ENCODE results near the gene PIP4K2A.

The PIP4K2A gene

GRCh38 chr10:22630234-22631174 is 83.9 kb downstream of the PIP4K2A start:
- Histone ChIP-seq H3K4me1 (peaks cover 13% of the 10 kb centered on the region), H3K4me3 (no peak overlapping the region), H3K36me3 (replicated peaks) (no peaks in the 10 kb centered on the region), H3K27me3 (ENCODE audit: low read depth) (no peaks in the 10 kb centered on the region), H3K9me3 (no peaks in the 10 kb centered on the region)
- DNase-seq (ENCODE audit: low spot score in 2 of 2) = no peak
- in situ Hi-C loops (cut with MboI; ENCODE audit: low sequenced_read_pairs) = no loop called here

- DNase-seq (ENCODE audit: low spot score in 2 of 2) = no peak
- in situ Hi-C loops (cut with MboI; ENCODE audit: low sequenced_read_pairs) = no loop called here
- Histone ChIP-seq H3K9me3 (no peaks in the 10 kb centered on the region), H3K27me3 (ENCODE audit: low read depth) (no peaks in the 10 kb centered on the region), H3K4me3 (no peak overlapping the region), H3K4me1 (peaks cover 15% of the 10 kb centered on the region), H3K36me3 (replicated peaks) (no peaks in the 10 kb centered on the region)
These were observed 84.5 kb downstream of the PIP4K2A start for GRCh38 chr10:22629852-22630233.

DNA sequence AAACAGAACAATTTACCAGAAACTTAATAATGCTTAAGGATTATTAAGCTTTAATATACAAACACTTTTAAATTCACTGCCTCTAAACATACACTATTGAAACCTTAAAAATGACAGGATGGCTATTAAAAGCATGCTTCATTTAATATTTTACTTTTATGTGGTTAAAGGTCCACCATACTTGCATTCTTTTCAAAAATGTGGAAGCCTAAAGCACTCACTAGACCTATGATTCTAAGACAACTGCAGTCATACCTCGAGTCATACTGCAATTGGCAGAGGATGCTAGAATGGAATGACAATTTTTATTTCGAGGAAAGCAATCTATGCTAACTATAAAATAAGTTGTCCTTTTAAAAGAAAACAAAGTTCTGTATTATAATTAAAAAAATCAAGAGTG is 85.3 kb downstream of the PIP4K2A start:
- no peak for DNase-seq (ENCODE audit: low spot score in 2 of 2)
- Histone ChIP-seq H3K4me3 (no peak overlapping the region), H3K27me3 (ENCODE audit: low read depth) (no peaks in the 10 kb centered on the region), H3K9me3 (no peaks in the 10 kb centered on the region), H3K4me1 (peaks cover 22% of the 10 kb centered on the region), H3K36me3 (replicated peaks) (no peaks in the 10 kb centered on the region)
- in situ Hi-C loops (cut with MboI; ENCODE audit: low sequenced_read_pairs) = no loop called here

DNA sequence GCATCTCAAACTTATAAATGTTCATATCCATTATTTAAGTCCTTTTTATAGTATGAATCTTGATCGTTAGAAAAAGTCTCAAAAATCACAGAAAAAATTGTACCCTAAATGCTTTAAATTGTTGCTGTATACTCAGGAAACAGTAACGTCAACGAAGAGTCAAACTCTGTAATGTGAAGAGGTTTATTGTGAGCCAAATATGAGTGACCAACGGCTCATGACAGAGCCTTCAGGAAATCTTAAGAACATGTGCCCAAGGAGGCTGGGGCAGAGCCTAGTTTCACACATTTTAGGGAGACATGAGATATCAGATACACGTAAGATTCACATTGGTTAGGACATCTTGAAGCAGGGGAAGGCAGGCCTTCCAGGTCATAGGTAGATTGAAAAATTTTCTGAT is 86.1 kb downstream of the PIP4K2A start:
- no peaks in the 10 kb centered on the region for H3K9me3 ChIP-seq
- in situ Hi-C loops (cut with MboI; ENCODE audit: low sequenced_read_pairs) = no loop called here
- H3K36me3 ChIP-seq (replicated peaks) = no peaks in the 10 kb centered on the region
- H3K4me3 ChIP-seq = no peak overlapping the region
- no peak for DNase-seq (ENCODE audit: low spot score in 2 of 2)
- H3K4me1 ChIP-seq = peaks cover 25% of the 10 kb centered on the region
- H3K27me3 ChIP-seq (ENCODE audit: low read depth) = no peaks in the 10 kb centered on the region

GRCh38 chr10:22626784-22627183 is 87.6 kb downstream of the PIP4K2A start:
- Histone ChIP-seq H3K27me3 (ENCODE audit: low read depth) (no peaks in the 10 kb centered on the region), H3K4me1 (peaks cover 25% of the 10 kb centered on the region), H3K4me3 (no peak overlapping the region), H3K9me3 (no peaks in the 10 kb centered on the region), H3K36me3 (replicated peaks) (no peaks in the 10 kb centered on the region)
- DNase-seq (ENCODE audit: low spot score in 2 of 2) = no peak
- in situ Hi-C loops (cut with MboI; ENCODE audit: low sequenced_read_pairs) = no loop called here

GRCh38 chr10:22625516-22626290 is 88.7 kb downstream of the PIP4K2A start:
- Histone ChIP-seq H3K9me3 (no peaks in the 10 kb centered on the region), H3K36me3 (replicated peaks) (no peaks in the 10 kb centered on the region; the same call in 1 of the 2 replicates), H3K4me1 (peaks cover 25% of the 10 kb centered on the region), H3K27me3 (ENCODE audit: low read depth) (no peaks in the 10 kb centered on the region), H3K4me3 (no peak overlapping the region)
- in situ Hi-C loops (cut with MboI; ENCODE audit: low sequenced_read_pairs) = no loop called here
- no peak for DNase-seq (ENCODE audit: low spot score in 2 of 2)

GRCh38 chr10:22624287-22624738 is 90.1 kb downstream of the PIP4K2A start:
- DNase-seq (ENCODE audit: low spot score in 2 of 2) = peak in 1 of 2 experiments; percentile 23
- H3K9me3 ChIP-seq = no peaks in the 10 kb centered on the region
- peaks cover 35% of the 10 kb centered on the region for H3K4me1 ChIP-seq
- H3K4me3 ChIP-seq = no peak overlapping the region
- no peaks in the 10 kb centered on the region; the same call in 1 of the 2 replicates for H3K36me3 ChIP-seq (replicated peaks)
- in situ Hi-C loops (cut with MboI; ENCODE audit: low sequenced_read_pairs) = no loop called here
- no peaks in the 10 kb centered on the region for H3K27me3 ChIP-seq (ENCODE audit: low read depth)

DNA sequence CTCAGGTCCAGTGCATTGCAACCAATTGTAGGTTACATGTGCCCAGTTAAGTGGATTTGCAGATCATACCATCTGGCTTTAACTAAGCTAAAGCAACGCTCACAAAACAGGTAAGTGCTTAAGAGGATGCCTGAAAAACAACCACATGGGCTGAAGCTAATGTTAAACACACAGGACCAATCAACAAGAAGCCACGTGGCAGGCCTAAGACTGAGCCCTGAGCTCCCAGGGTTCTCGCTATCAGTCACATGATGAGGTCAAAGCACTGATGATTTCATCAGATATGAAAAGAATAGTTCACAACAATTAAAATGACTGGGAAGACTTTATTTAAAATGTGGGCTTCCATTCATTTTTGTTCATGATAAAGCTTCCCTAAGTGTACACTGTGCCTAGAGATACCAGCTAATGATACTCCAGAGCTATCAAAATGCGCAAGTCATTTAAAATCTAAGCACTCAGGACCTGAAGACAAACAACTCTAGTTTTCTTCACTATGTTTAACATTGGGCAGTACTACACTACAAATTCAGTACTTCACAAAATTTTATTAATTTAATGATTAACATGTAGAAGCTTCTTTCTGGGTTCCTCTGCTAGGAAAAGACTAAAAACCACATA is 90.6 kb downstream of the PIP4K2A start:
- Histone ChIP-seq H3K27me3 (ENCODE audit: low read depth) (no peaks in the 10 kb centered on the region), H3K4me3 (no peak overlapping the region), H3K4me1 (peaks cover 35% of the 10 kb centered on the region), H3K36me3 (replicated peaks) (no peaks in the 10 kb centered on the region; the same call in 1 of the 2 replicates), H3K9me3 (no peaks in the 10 kb centered on the region)
- DNase-seq (ENCODE audit: low spot score in 2 of 2) = no peak
- in situ Hi-C loops (cut with MboI; ENCODE audit: low sequenced_read_pairs) = no loop called here

DNA sequence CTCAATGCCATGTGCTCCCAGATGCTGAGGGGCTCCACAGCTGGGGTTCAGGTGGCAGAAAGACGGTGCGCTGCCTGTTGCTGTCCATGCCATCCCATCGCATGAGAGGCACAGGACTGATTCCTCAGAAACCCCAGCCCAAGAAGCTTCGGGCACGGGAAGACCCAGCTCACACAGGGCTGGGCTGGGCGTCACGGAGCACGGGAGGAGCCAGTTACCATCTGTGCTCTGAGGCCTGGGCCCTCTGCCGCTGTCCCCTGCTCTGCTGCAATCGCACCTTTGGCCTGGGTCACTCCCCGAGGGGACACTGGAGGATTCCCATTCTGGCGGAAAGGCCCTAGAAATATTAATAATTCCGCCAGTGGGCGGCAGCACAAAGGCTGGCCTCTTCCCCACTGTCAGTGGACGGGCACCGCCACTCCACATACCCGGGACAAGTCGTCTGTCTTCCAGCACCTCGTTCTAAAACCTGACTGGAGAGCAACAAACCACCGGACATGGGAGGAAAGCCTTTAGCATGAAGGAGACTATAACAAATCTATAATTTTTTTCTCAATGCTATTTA is 92.1 kb downstream of the PIP4K2A start:
- H3K9me3 ChIP-seq = no peaks in the 10 kb centered on the region
- DNase-seq (ENCODE audit: low spot score in 2 of 2) = no peak
- H3K36me3 ChIP-seq (replicated peaks) = no peaks in the 10 kb centered on the region; the same call in 1 of the 2 replicates
- H3K4me1 ChIP-seq = peaks cover 35% of the 10 kb centered on the region
- in situ Hi-C loops (cut with MboI; ENCODE audit: low sequenced_read_pairs) = no loop called here
- H3K4me3 ChIP-seq = no peak overlapping the region
- no peaks in the 10 kb centered on the region for H3K27me3 ChIP-seq (ENCODE audit: low read depth)

DNA sequence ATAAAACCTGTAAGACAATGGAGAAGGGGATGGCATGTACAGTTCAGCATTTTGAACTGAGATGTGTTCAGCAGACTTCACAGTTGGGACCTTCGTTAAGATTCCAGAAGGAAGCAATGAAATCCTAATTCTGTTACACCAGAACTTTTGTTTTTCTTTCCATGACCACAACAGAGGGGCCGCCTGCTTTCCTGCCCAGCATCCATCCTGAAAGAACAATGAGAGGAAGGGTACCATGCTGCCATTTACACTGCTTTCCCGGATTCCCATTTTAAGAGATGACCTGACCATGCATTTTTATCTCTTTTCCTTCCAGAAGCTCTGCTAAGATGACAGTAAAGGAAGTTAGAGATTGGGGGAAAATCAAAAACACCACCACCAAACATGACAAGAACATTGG is 92.7 kb downstream of the PIP4K2A start:
- H3K36me3 ChIP-seq (replicated peaks) = no peaks in the 10 kb centered on the region; the same call in 1 of the 2 replicates
- H3K4me1 ChIP-seq = peaks cover 31% of the 10 kb centered on the region
- no peak overlapping the region for H3K4me3 ChIP-seq
- in situ Hi-C loops (cut with MboI; ENCODE audit: low sequenced_read_pairs) = no loop called here
- H3K27me3 ChIP-seq (ENCODE audit: low read depth) = no peaks in the 10 kb centered on the region
- H3K9me3 ChIP-seq = no peaks in the 10 kb centered on the region
- no peak for DNase-seq (ENCODE audit: low spot score in 2 of 2)

- no peaks in the 10 kb centered on the region; the same call in 1 of the 2 replicates for H3K36me3 ChIP-seq (replicated peaks)
- no peak for DNase-seq (ENCODE audit: low spot score in 2 of 2)
- H3K27me3 ChIP-seq (ENCODE audit: low read depth) = no peaks in the 10 kb centered on the region
- in situ Hi-C loops (cut with MboI; ENCODE audit: low sequenced_read_pairs) = no loop called here
- H3K4me1 ChIP-seq = peaks cover 25% of the 10 kb centered on the region
- no peak overlapping the region for H3K4me3 ChIP-seq
- H3K9me3 ChIP-seq = no peaks in the 10 kb centered on the region
These were observed 93.4 kb downstream of the PIP4K2A start for GRCh38 chr10:22620929-22621328.

DNA sequence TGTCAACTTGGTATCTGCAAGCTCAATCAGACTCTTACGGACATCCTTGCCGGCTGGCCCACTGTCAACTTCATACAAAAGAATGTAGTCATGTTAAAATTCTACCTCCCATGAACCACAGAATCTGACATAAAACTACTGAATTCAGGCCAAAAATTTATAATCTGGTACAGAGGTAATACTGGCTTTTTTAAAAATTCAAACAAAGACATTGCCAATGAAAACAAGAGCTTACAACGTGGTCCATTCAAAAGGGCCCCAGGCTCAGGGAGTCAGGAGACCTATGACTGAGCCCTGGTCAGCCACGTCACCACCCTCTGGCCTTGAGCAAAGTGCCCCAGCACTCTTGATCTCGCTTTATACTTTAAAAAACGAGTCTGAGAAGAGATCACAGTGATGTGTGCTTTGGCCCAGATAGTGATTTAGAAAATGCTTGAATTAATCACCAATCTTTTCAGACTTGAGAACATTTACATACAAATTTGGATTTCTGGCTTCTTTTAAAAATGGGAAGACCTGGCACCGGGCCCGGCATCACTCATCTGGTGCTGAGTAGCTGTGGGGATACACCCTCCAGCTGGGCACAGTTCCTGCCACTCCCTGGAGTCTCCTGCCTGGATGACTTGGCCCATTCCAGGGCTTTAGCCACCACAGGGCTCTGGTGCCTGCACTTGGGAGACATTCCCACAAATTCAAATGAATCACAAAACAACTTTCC is 94.1 kb downstream of the PIP4K2A start:
- peak in 1 of 2 experiments; percentile 57 for DNase-seq (ENCODE audit: low spot score in 2 of 2)
- H3K4me1 ChIP-seq = peaks cover 24% of the 10 kb centered on the region

GRCh38 chr10:22619101-22619500 is 95.3 kb downstream of the PIP4K2A start:
- H3K4me1 ChIP-seq = peaks cover 24% of the 10 kb centered on the region
- DNase-seq (ENCODE audit: low spot score in 2 of 2) = no peak
- no peaks in the 10 kb centered on the region; the same call in 1 of the 2 replicates for H3K36me3 ChIP-seq (replicated peaks)
- H3K4me3 ChIP-seq = no peak overlapping the region
- no peaks in the 10 kb centered on the region for H3K27me3 ChIP-seq (ENCODE audit: low read depth)
- in situ Hi-C loops (cut with MboI; ENCODE audit: low sequenced_read_pairs) = no loop called here
- no peaks in the 10 kb centered on the region for H3K9me3 ChIP-seq

More for the DNA sequence above, 94.1 kb downstream of the PIP4K2A start:
- Histone ChIP-seq H3K9me3 (no peaks in the 10 kb centered on the region), H3K27me3 (ENCODE audit: low read depth) (no peaks in the 10 kb centered on the region), H3K4me3 (no peak overlapping the region), H3K36me3 (replicated peaks) (no peaks in the 10 kb centered on the region; the same call in 1 of the 2 replicates)
- in situ Hi-C loops (cut with MboI; ENCODE audit: low sequenced_read_pairs) = no loop called here

All from HAP-1 (cell line).